ENCODE data around the gene SLC9A3.

SLC9A3 gene

DNA sequence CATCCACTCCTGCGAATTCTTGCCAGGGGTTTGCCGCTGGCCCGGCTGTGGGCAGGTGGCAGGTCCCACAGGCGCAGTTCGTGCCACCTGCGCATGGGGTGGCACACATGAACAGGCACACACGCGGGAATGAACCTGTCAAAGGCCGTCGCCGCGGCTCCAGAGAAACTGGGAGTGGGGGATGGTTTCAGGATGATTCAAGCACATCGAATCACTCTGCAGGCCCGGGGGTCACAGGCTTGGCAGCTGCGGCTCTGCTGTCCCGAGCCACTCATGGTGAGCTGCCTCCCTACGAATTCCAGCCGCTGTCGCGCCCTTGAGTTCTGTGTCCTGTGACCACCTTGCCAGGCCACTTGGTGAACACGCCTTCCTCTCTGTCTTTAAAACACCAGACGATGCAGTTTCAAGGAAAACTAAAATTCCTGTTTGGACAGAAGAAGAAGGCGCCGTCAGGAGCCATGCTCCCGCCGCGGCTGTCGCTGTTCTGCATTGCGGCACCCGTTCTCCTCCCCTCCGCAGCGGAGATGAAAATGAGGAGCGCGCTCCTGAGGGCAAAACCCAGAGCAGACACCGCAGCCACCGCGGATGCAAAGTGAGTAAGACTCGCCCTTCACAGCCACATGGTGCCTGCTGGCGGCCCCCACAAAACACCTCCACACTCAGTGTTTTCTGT lies 96.7 kb downstream of the SLC9A3 start:
- Histone ChIP-seq H3K4me3 (ENCODE audit: low read length) (no peak overlapping the region), H3K4me1 (ENCODE audit: control insufficient read depth, insufficient read depth, low read length) (no peaks in the 10 kb centered on the region), H3K36me3 (ENCODE audit: control insufficient read depth, insufficient read depth, low read length) (no peaks in the 10 kb centered on the region), H3K27ac (ENCODE audit: low read length) (no peak overlapping the region), H3K27me3 (ENCODE audit: control insufficient read depth, insufficient read depth, low read length) (no peaks in the 10 kb centered on the region), H3K9me3 (ENCODE audit: control insufficient read depth, insufficient read depth, low read length) (no peaks in the 10 kb centered on the region)
- no CpG with 5 or more reads among the region's 39 CpGs for WGBS (ENCODE audit: insufficient coverage, insufficient read length)
- DNase-seq (ENCODE audit: low read depth, low spot score): no peak

DNA sequence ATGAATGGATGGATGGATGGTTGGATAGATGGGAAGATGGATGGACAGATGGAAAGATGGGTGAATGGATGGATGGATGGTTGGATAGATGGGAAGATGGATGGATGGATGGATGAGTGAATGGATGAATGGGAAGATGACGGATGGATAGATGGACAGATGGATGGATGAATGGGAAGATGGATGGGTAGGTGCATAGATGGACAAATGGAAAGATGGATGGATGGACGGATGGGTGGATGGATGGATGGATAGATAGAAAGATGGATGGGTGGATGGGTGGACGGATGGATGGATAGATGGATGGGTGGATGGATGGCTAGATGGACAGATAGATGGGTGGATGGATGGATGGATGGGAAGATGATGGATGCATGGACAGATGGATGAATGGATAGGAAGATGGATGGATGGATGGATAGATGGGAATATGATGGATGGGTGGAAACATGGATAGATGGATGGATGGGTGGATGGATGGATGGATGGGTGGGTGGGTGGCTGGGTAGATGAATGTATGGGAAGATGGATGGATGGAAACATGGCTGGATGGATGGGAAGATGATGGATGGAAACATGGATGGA lies 97.8 kb downstream of the SLC9A3 start:
- Histone ChIP-seq H3K9me3 (ENCODE audit: control insufficient read depth, insufficient read depth, low read length) (no peaks in the 10 kb centered on the region), H3K36me3 (ENCODE audit: control insufficient read depth, insufficient read depth, low read length) (no peaks in the 10 kb centered on the region), H3K27ac (ENCODE audit: low read length) (no peak overlapping the region), H3K4me1 (ENCODE audit: control insufficient read depth, insufficient read depth, low read length) (no peaks in the 10 kb centered on the region), H3K27me3 (ENCODE audit: control insufficient read depth, insufficient read depth, low read length) (no peaks in the 10 kb centered on the region), H3K4me3 (ENCODE audit: low read length) (no peak overlapping the region)
- 100% methylated on average over 2 of the region's 3 CpGs for WGBS (ENCODE audit: insufficient coverage, insufficient read length)
- no peak for DNase-seq (ENCODE audit: low read depth, low spot score)

DNA sequence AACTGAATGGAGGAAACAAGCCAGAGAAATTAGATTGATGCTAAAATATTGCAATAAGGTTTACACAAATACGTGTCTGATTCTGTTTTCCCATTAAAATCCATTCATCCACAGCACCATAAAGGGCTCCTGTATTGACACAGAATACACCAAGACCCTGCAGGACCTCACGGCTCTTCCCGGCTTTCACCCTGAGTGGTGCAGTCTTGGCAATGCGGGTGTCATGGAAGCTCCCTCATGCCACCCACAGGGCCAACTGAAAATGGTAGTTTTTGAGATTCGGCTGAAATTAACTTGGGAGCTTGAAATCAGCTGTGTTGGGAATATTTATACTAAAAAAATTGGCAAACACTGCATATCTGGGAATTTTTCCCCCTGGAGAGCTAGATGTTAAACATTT lies 98.5 kb downstream of the SLC9A3 start:
- DNase-seq (ENCODE audit: low read depth, low spot score): no peak
- WGBS (ENCODE audit: insufficient coverage, insufficient read length): no CpG with 5 or more reads among the region's 5 CpGs
- Histone ChIP-seq H3K4me1 (ENCODE audit: control insufficient read depth, insufficient read depth, low read length) (no peaks in the 10 kb centered on the region), H3K27ac (ENCODE audit: low read length) (no peak overlapping the region), H3K36me3 (ENCODE audit: control insufficient read depth, insufficient read depth, low read length) (no peaks in the 10 kb centered on the region), H3K27me3 (ENCODE audit: control insufficient read depth, insufficient read depth, low read length) (no peaks in the 10 kb centered on the region), H3K9me3 (ENCODE audit: control insufficient read depth, insufficient read depth, low read length) (no peaks in the 10 kb centered on the region), H3K4me3 (ENCODE audit: low read length) (no peak overlapping the region)

DNA sequence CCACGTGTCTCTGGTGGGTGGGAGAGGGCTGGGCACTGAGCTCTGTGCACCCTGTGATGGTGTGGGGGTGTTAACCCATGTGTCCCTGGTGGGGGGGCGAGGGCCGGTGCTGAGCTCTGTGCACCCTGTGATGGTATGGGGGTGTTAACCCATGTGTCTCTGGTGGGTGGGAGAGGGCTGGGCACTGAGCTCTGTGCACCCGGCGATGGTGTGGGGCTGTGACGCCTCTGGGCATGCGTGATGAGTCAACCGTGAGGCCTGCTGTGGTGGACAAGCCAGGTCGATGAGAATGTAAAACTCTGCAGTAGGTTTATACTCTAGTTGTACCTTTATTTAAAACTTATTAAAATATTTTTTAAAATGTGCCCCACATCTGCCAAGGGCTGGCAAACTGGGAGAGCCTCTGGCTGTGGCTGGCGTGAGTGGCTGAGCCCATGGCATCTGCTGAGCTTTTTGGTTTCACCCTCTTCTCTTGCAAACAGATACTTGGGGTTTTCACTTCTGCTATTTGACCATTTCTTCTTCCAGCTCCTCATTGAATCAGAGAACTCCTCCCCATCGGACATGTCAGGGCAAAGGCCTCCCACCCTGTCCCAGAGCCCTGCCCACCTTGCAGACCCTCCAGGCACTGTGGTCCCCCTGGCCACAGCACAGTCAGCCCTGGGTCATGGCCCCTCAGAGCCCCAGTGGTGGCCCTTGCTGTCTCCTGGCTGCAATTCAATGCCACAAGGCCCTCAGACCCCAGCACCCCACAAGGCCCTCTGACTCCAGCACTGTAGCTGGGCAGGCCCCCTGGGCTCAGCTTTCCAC lies 99.7 kb downstream of the SLC9A3 start:
- Histone ChIP-seq H3K4me1 (ENCODE audit: control insufficient read depth, insufficient read depth, low read length) (peaks cover 1% of the 10 kb centered on the region; the same call in 1 of the 2 replicates), H3K9me3 (ENCODE audit: control insufficient read depth, insufficient read depth, low read length) (no peaks in the 10 kb centered on the region), H3K4me3 (ENCODE audit: low read length) (no peak overlapping the region), H3K36me3 (ENCODE audit: control insufficient read depth, insufficient read depth, low read length) (no peaks in the 10 kb centered on the region), H3K27ac (ENCODE audit: low read length) (no peak overlapping the region), H3K27me3 (ENCODE audit: control insufficient read depth, insufficient read depth, low read length) (no peaks in the 10 kb centered on the region)
- DNase-seq (ENCODE audit: low read depth, low spot score): no peak
- WGBS (ENCODE audit: insufficient coverage, insufficient read length): no CpG with 5 or more reads among the region's 11 CpGs

DNA sequence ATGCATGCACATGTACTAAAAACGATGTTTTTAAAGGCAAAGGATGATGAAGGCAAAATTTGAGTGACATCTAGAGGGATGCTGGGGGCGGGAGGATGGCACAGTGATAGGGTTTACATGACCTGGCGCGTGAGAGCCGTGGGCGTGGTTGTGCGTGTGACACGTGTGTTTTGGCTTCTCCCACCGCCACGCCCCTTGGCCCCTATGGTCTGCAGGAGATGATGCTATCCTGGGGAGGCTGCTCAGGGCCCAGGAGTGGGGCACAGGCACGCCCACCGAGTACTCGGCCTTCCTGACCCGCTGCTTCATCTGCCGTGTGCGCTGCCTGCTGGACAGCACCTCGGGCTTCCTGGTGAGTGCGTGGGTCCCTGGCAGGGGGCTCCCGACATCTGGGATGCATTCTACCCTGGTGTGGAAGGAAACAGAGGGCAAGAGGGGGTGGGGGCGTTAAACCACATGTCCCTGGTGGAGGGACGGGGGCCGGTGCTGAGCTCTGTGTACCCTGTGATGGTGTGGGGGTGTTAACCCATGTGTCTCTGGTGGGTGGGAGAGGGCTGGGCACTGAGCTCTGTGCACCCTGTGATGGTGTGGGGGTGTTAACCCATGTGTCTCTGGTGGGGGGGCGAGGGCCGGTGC lies 100.5 kb downstream of the SLC9A3 start:
- no peaks in the 10 kb centered on the region for H3K36me3 ChIP-seq (ENCODE audit: control insufficient read depth, insufficient read depth, low read length)
- peaks cover 1% of the 10 kb centered on the region; the same call in 1 of the 2 replicates for H3K4me1 ChIP-seq (ENCODE audit: control insufficient read depth, insufficient read depth, low read length)
- no peak overlapping the region for H3K4me3 ChIP-seq (ENCODE audit: low read length)
- H3K9me3 ChIP-seq (ENCODE audit: control insufficient read depth, insufficient read depth, low read length): no peaks in the 10 kb centered on the region
- H3K27ac ChIP-seq (ENCODE audit: low read length): no peak overlapping the region
- WGBS (ENCODE audit: insufficient coverage, insufficient read length): no CpG with 5 or more reads among the region's 24 CpGs
- no peak for DNase-seq (ENCODE audit: low read depth, low spot score)
- H3K27me3 ChIP-seq (ENCODE audit: control insufficient read depth, insufficient read depth, low read length): no peaks in the 10 kb centered on the region

DNA sequence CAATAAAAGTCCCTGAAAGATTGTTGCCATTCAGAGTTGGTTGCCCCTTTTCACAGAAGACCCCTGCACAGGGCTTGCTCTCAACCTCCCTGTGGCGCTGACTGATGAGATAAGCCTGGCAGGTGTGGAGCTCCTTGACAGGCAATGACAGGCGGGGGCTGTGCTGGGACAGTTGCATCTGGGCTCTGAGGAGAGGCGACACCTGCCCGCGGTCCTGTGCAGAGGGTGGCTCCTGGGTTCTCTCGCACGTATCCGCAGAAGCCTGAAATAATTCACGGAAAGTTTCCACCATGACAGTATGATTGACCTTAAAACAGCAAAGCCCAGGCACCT lies 101.0 kb downstream of the SLC9A3 start:
- H3K4me1 ChIP-seq (ENCODE audit: control insufficient read depth, insufficient read depth, low read length): peaks cover 1% of the 10 kb centered on the region; the same call in 1 of the 2 replicates
- WGBS (ENCODE audit: insufficient coverage, insufficient read length): no CpG with 5 or more reads among the region's 9 CpGs
- no peak overlapping the region for H3K4me3 ChIP-seq (ENCODE audit: low read length)
- H3K36me3 ChIP-seq (ENCODE audit: control insufficient read depth, insufficient read depth, low read length): no peaks in the 10 kb centered on the region
- no peaks in the 10 kb centered on the region for H3K9me3 ChIP-seq (ENCODE audit: control insufficient read depth, insufficient read depth, low read length)
- no peak overlapping the region for H3K27ac ChIP-seq (ENCODE audit: low read length)
- no peaks in the 10 kb centered on the region for H3K27me3 ChIP-seq (ENCODE audit: control insufficient read depth, insufficient read depth, low read length)
- no peak for DNase-seq (ENCODE audit: low read depth, low spot score)

DNA sequence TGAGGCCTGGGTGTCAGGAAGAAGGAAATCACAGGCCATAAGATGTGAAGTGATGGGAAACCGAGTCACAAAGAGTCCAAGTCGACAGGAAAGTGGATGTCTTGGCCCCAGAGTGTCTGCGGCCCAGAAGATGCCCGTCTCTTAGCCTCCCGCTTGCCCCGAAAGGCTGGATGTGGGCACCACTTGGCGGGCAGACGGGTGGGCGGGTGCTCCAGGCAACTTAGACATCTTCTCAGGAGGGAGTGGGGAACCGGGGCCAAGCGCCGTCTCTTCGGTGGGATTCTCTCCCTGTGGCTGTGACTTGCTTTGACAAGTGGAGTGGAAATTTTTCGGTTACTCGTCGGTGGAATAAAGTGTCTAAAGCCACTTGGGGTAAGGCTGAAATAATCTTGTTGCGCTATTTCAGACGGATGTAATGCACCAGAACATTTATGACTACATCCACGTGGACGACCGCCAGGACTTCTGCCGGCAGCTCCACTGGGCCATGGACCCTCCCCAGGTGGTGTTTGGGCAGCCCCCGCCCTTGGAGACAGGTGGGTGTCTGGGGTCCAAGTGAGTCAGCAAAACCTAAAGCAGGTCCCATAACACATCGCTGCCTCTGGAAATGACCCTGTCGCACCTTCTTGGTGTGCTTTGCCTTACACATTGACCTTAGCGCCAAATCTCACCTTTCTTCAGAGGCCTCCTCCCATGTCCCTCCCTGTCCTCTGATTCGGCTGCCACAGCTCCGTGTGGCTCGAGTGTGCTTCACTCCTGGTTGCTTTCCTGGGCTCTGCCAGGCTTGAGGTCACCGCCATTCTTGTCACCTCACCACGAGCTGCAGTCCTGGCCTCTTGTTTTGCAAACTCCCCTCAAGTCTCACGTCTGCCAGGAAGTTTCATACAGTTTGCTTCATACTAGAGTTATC lies 101.7 kb downstream of the SLC9A3 start:
- DNase-seq (ENCODE audit: low read depth, low spot score): no peak
- Histone ChIP-seq H3K4me3 (ENCODE audit: low read length) (no peak overlapping the region), H3K27ac (ENCODE audit: low read length) (no peak overlapping the region), H3K9me3 (ENCODE audit: control insufficient read depth, insufficient read depth, low read length) (no peaks in the 10 kb centered on the region), H3K4me1 (ENCODE audit: control insufficient read depth, insufficient read depth, low read length) (peaks cover 1% of the 10 kb centered on the region; the same call in 1 of the 2 replicates), H3K27me3 (ENCODE audit: control insufficient read depth, insufficient read depth, low read length) (no peaks in the 10 kb centered on the region), H3K36me3 (ENCODE audit: control insufficient read depth, insufficient read depth, low read length) (no peaks in the 10 kb centered on the region)
- WGBS (ENCODE audit: insufficient coverage, insufficient read length): no CpG with 5 or more reads among the region's 32 CpGs

DNA sequence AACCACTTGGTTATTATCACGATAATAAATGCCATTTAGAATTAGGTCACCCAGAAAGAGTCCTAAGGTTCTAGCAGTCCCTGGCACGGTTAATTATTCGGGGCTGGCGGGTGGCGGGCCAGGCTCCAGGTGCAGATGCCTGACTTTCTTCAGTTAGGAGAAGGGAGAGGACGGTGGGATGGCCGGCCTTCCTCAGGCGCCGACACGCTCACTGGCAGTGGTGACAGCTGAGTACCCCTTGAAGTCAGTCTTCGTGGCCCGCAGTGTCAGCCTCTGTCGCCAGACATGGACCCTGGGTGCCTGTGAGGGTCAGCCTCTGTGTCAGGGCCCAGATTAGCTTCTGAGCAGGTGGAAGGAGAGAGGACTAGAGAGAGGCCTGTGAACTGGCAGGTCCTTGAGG lies 102.3 kb downstream of the SLC9A3 start:
- no CpG with 5 or more reads among the region's 13 CpGs for WGBS (ENCODE audit: insufficient coverage, insufficient read length)
- Histone ChIP-seq H3K27me3 (ENCODE audit: control insufficient read depth, insufficient read depth, low read length) (no peaks in the 10 kb centered on the region), H3K4me3 (ENCODE audit: low read length) (no peak overlapping the region), H3K27ac (ENCODE audit: low read length) (no peak overlapping the region), H3K36me3 (ENCODE audit: control insufficient read depth, insufficient read depth, low read length) (no peaks in the 10 kb centered on the region), H3K4me1 (ENCODE audit: control insufficient read depth, insufficient read depth, low read length) (peaks cover 1% of the 10 kb centered on the region; the same call in 1 of the 2 replicates), H3K9me3 (ENCODE audit: control insufficient read depth, insufficient read depth, low read length) (no peaks in the 10 kb centered on the region)
- DNase-seq (ENCODE audit: low read depth, low spot score): no peak

DNA sequence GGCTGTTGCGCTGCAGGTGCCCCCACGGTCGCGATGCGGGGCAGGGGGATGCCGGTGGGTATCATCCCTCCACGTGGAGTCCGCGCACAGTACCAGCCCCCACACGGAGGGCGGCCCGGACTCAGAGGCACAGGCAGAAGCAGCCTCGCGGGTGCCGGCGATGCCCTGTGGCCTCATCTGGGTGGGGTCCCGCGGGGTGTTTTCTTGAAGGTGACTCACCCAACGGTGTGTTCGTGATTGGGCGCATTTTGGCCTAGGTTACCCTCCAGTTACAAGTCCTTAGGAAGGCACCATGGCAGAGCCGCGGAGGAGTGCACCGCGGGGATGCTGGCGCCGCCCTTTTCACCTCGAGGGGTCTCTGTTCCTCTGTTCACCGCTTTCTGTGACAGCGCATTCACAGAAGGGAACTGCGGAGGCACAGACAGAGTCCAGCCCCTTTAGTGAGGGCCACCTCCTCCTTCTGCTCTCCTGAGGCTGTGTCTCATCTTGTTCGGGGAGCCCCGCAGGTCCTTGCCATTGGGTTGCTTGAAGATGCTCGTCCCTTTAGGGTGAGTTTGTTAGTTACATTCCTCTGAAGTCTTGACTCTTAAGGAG lies 102.9 kb downstream of the SLC9A3 start:
- no CpG with 5 or more reads among the region's 34 CpGs for WGBS (ENCODE audit: insufficient coverage, insufficient read length)
- Histone ChIP-seq H3K9me3 (ENCODE audit: control insufficient read depth, insufficient read depth, low read length) (no peaks in the 10 kb centered on the region), H3K27ac (ENCODE audit: low read length) (no peak overlapping the region), H3K27me3 (ENCODE audit: control insufficient read depth, insufficient read depth, low read length) (no peaks in the 10 kb centered on the region), H3K36me3 (ENCODE audit: control insufficient read depth, insufficient read depth, low read length) (no peaks in the 10 kb centered on the region), H3K4me3 (ENCODE audit: low read length) (no peak overlapping the region), H3K4me1 (ENCODE audit: control insufficient read depth, insufficient read depth, low read length) (peaks cover 1% of the 10 kb centered on the region; the same call in 1 of the 2 replicates)
- DNase-seq (ENCODE audit: low read depth, low spot score): no peak
